Mesothelial cell of epicardium (in vitro differentiated cells): Measurements from ENCODE around the gene TUSC2. TPM values are rescaled to one million over a fixed set of nuclear protein-coding genes. Genes with fewer than 3 reads are reported as not detected.
A peak's percentile ranks its signal among the peaks of the same experiment; 100 is the strongest.

ENCODE experiments used
- DNase-seq, 2 experiments: peaks; one replicate each; pipeline ENCODE4 v3.0.0; 2021; ENCODE audit warnings: low spot score in 2 of 2; ENCODE audit not compliant: unreplicated experiment in 2 of 2
- H3K27ac Mint-ChIP-seq: 2 replicates; pipeline ENCODE4 v1.8.0; 2021; ENCODE audit warnings: mixed read lengths
- H3K27me3 Mint-ChIP-seq: 2 replicates; pipeline ENCODE4 v1.8.0; 2021; ENCODE audit warnings: low read depth, mixed read lengths
- H3K36me3 Mint-ChIP-seq: 2 replicates; pipeline ENCODE4 v1.8.0; 2021; ENCODE audit warnings: mixed read lengths
- H3K4me1 Mint-ChIP-seq: 2 replicates; pipeline ENCODE4 v1.8.0; 2021; ENCODE audit warnings: mixed read lengths
- H3K4me3 Mint-ChIP-seq: 2 replicates; pipeline ENCODE4 v1.8.0; 2021; ENCODE audit warnings: mild to moderate bottlenecking, moderate library complexity, mixed read lengths
- H3K9me3 Mint-ChIP-seq: 2 replicates; pipeline ENCODE4 v1.8.0; 2021; ENCODE audit warnings: mixed read lengths
- total RNA-seq: library from RNA; stranded (reverse); gene quantifications from 3 replicates; pipeline ENCODE4 v1.2.1, GENCODE V29; 2021
- TF ChIP-seq, protein P1 (sequence below): fragments of 200-600 bp; sonication (generic); IDR thresholded peaks from one replicate; pipeline ENCODE4 v1.5.0; 2021; ENCODE audit warnings: antibody characterized with exemption; ENCODE audit not compliant: unreplicated experiment

Gene TUSC2, protein sequence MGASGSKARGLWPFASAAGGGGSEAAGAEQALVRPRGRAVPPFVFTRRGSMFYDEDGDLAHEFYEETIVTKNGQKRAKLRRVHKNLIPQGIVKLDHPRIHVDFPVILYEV
- 19.8 to 23.3 TPM (median 20.3 TPM) in 3 replicates for total RNA-seq

DNA sequence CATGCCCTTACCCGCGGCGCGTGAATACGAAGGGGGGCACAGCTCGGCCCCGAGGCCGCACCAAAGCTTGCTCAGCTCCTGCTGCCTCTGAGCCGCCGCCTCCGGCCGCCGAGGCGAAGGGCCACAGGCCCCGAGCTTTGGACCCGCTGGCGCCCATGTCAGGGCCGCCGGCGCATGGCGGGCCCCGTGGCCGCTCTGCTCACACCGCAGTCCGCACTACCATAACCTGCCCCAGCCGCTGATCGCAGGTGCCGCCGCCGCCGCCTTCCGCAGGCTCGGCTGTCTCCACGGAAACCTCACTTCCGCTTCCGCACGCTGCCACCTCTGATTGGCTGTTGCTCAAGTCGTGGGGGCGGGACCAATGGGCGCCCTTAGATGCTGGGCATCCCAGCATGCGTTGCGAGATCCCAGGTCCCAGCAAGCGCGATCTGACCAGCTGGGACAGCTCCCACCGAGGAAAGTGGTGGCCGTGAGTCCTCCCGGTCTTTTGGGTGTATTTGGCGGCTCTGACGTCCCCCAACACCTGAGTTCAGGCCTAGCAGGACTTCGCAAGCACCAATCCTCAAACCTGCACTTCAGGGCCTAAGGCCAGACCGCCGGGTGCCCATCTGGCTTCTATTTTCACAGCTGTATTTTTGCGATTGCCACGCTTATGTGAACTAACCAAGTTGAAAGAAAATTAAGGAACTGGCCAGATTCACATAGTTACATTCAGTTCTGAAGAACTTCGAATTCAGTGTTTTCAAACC lies at the start of gene TUSC2:
Gene TUSC2 (minus strand): TSS at position 281 of the 749 bp plus-strand sequence. CDS start 124 bp downstream, at position 157.
- peak within 1 kb of the TSS; percentile 90 for H3K27ac Mint-ChIP-seq
- H3K27me3 Mint-ChIP-seq = no peaks in the 10 kb centered on the region
- H3K9me3 Mint-ChIP-seq = no peaks in the 10 kb centered on the region
- H3K4me1 Mint-ChIP-seq = peaks cover 20% of the 10 kb centered on the region
- peaks cover 5% of the 10 kb centered on the region for H3K36me3 Mint-ChIP-seq
- peak within 1 kb of the TSS; percentile 90 for H3K4me3 Mint-ChIP-seq
- DNase-seq = peak; percentile 91 to 94
- TF ChIP-seq, protein P1, sequence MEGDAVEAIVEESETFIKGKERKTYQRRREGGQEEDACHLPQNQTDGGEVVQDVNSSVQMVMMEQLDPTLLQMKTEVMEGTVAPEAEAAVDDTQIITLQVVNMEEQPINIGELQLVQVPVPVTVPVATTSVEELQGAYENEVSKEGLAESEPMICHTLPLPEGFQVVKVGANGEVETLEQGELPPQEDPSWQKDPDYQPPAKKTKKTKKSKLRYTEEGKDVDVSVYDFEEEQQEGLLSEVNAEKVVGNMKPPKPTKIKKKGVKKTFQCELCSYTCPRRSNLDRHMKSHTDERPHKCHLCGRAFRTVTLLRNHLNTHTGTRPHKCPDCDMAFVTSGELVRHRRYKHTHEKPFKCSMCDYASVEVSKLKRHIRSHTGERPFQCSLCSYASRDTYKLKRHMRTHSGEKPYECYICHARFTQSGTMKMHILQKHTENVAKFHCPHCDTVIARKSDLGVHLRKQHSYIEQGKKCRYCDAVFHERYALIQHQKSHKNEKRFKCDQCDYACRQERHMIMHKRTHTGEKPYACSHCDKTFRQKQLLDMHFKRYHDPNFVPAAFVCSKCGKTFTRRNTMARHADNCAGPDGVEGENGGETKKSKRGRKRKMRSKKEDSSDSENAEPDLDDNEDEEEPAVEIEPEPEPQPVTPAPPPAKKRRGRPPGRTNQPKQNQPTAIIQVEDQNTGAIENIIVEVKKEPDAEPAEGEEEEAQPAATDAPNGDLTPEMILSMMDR = no peak

DNA sequence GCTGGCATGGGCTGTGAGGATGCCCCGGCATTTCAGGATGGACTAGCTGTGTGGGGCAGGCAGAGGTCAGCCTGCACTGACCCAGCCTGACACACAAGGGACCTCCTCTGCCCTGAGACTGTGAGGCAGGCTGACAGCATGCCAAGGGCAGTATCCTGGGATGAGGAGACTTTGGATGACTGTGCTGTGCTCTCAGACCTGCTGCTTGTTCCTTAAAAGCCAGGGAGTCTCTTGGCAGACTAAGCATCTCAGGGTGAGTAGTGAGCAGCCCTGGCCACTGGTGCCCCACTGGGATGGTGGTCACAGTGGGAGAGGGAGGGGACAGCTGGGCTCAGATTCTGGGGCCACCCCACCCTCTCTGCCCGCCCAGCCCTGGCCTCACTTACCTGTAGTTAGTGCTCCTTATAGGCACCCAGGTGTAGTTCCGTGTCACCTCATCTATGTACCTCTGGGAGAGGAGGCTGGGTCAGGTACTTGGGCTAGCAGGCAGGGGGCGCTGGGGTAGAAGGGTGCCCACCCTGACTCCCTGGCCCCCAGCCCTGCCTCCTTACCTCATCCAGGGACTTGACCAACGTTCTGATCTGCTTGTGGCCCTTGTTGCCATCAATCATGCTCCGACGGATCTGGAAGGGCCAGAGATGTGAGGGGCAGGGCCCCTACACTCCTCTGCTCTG lies 47.4 kb upstream of the TUSC2 start:
- no peaks in the 10 kb centered on the region for H3K36me3 Mint-ChIP-seq
- TF ChIP-seq, protein P1 = no peak
- H3K4me3 Mint-ChIP-seq = no peak overlapping the region
- no peak overlapping the region for H3K27ac Mint-ChIP-seq
- DNase-seq = no peak
- no peaks in the 10 kb centered on the region for H3K9me3 Mint-ChIP-seq
- H3K4me1 Mint-ChIP-seq = peaks cover 34% of the 10 kb centered on the region
- peaks cover 3% of the 10 kb centered on the region for H3K27me3 Mint-ChIP-seq

DNA sequence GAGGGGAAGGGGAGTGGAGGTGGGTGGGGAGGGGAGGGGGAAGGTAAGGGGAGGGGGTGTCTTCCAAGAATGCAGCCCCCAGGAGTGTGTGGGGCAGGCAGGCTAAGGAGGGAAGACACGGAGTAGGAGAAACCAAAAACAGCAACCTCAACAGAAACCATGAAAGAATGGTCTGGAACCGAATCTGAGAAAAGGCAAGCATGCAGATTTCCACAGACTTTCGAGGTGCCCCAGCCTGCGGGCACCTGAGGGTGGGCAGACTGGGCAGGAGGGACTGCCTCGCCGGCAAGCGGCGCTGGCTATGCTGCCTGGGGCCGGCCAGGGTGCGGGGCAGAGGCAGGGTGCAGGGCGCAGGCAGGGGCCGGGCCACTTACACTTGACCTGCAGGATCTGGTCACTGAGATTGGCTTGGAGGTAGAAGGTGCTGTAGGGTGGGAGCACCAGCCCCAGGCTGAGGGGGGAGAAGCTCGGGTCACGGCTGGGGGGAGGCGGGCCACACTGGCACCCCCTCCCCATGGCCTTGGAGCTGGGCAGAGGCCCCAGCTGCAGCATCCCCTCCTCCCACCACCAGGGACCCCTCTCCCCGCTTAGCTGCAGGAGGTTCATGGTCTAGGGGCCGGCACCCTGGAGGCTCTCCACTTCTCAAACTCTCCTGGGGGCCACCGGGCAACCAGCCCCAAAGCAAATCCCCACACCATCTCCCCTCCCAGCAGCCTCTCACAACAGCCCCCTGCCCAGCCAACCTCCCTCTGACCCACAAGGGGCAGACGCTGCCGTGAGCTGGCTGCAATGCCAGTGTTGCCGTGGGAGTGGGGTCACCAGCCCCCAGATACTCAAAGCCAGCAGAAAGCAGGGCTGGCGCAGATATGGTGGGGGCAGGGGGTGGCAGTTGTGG lies 46.6 kb upstream of the TUSC2 start:
- H3K27ac Mint-ChIP-seq = no peak overlapping the region
- no peak for DNase-seq
- no peak overlapping the region for H3K4me3 Mint-ChIP-seq
- TF ChIP-seq, protein P1 = no peak
- H3K9me3 Mint-ChIP-seq = no peaks in the 10 kb centered on the region
- H3K4me1 Mint-ChIP-seq = peaks cover 31% of the 10 kb centered on the region
- H3K36me3 Mint-ChIP-seq = no peaks in the 10 kb centered on the region
- peaks cover 3% of the 10 kb centered on the region for H3K27me3 Mint-ChIP-seq

DNA sequence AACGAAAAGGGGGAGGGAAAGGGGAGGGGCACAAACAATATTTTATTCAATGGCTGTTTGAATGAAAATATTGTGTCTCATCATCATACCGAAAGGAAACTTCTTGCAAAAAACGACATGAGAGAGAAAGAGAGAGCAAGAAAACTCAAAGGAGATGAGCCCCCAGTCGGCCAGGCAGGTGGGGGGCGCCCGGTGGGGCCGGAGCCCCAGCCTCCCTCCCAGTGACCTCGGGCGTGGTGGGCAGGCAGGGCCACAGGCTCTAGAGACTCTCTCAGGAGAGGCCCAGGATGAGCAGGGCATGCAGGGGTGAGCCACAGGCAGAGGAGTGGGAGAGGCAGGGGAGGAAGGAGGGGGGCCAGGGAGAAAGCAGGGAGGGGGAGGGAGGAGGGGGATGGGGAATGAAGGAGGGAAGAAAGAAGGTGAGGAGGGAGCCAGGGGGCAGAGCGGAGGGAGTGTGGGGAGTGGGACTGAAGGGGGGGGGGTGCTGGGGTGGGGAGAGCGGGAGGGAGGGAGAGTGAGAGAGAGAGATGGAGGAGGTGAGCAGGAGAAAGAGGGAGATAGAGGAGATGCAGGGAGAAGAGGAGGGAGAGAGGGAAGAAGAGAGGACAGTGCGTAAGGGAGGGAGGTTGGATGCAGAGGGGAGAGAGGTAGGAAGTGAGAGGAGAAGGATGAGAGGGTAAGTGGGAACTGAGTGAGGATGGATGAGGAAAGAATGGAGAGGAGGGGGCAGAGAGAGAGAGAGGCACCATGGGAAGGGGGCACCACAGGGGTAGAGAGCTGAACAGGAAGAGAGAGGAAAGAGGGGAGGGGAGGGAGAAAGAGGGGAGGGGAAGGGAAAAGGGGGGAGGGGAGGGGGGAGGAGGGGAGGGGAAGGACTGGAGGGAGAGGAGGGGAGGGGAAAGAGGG lies 45.4 kb upstream of the TUSC2 start:
- peak overlapping the region; percentile 71 for H3K27ac Mint-ChIP-seq
- H3K36me3 Mint-ChIP-seq = no peaks in the 10 kb centered on the region
- TF ChIP-seq, protein P1 = no peak
- H3K9me3 Mint-ChIP-seq = no peaks in the 10 kb centered on the region
- DNase-seq = no peak
- peak overlapping the region; percentile 5 for H3K4me3 Mint-ChIP-seq
- H3K27me3 Mint-ChIP-seq = peaks cover 3% of the 10 kb centered on the region
- H3K4me1 Mint-ChIP-seq = peaks cover 31% of the 10 kb centered on the region

DNA sequence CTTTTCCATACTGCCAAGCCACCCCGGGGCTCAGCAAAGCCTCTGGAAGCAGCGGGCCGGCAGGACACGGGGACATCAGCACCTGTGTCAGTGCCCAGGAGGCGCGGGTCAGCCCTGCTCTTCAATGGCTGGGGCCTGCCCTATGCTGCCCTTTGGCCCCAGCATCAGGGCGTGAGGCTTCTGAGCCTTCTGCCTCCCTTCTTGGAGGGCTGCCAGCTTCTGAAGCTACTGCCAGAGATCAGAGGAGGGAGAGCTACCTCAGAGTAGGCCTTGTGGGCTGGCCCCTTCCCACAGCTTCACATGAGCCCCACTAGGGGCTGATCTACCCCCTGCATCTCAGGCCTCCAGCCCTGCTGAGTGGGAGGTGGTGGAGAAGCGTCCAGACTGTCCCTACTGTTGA lies 44.3 kb upstream of the TUSC2 start:
- no peaks in the 10 kb centered on the region for H3K9me3 Mint-ChIP-seq
- TF ChIP-seq, protein P1 = no peak
- DNase-seq = peak in 1 of 2 experiments; percentile 63
- no peaks in the 10 kb centered on the region for H3K27me3 Mint-ChIP-seq
- no peaks in the 10 kb centered on the region for H3K36me3 Mint-ChIP-seq
- H3K4me1 Mint-ChIP-seq = peaks cover 31% of the 10 kb centered on the region
- H3K27ac Mint-ChIP-seq = peak overlapping the region; percentile 83
- H3K4me3 Mint-ChIP-seq = peak overlapping the region; percentile 24
